Measurements from ENCODE around the gene SLC1A4. TPM values are rescaled to one million over a fixed set of nuclear protein-coding genes. Genes with fewer than 3 reads are reported as not detected.

The SLC1A4 gene
- total and polyA plus RNA-seq, 10 of the 15 experiments (the other 5 are each of a cell fraction or from before 2014, with no cell fraction given): 10.8 to 43.2 (median 27.7) TPM

- TF ChIP-seq ZBTB4 (CRISPR knock-in tag; IDR thresholded peaks at IDR 0.05) (no peak), ATF7 (IDR thresholded peaks at IDR 0.05; ENCODE audit: low read depth) (peak; percentile 44), E2F4 (IDR thresholded peaks at IDR 0.05; ENCODE audit: low read depth, low read length) (no peak), POLR2A (IDR thresholded peaks at IDR 0.05; ENCODE audit: low read depth, low read length) (no peak), SREBF2 (IDR thresholded peaks at IDR 0.05; ENCODE audit: low read length) (no peak), PML (IDR thresholded peaks at IDR 0.05; ENCODE audit: low read length) (peak; percentile 81), HDGF (IDR thresholded peaks at IDR 0.05) (no peak), E4F1 (IDR thresholded peaks at IDR 0.05; ENCODE audit: borderline replicate concordance, partially characterized antibody) (no peak), BCLAF1 (IDR thresholded peaks at IDR 0.05) (no peak), POLR2AphosphoS5 (IDR thresholded peaks at IDR 0.05; ENCODE audit: low read length) (no peak), PAX8 (IDR thresholded peaks at IDR 0.05) (no peak), MEF2A (IDR thresholded peaks at IDR 0.05; ENCODE audit: insufficient read depth, low read depth, low read length) (peak; percentile 74), KAT2A (conservative IDR thresholded peaks at IDR 0.05; ENCODE audit: control insufficient read depth, low read depth, low read length) (no peak), HDAC2 (IDR thresholded peaks at IDR 0.05) (no peak), NFYA (IDR thresholded peaks at IDR 0.05; ENCODE audit: borderline replicate concordance, low read depth, low read length) (no peak), NRF1 (conservative IDR thresholded peaks at IDR 0.05; ENCODE audit: low read depth, low read length) (no peak), IRF3 (IDR thresholded peaks at IDR 0.05) (no peak), USF2 (IDR thresholded peaks at IDR 0.05; ENCODE audit: borderline replicate concordance, low read depth, low read length) (no peak), SMARCA5 (IDR thresholded peaks at IDR 0.05) (no peak), CBFB (IDR thresholded peaks at IDR 0.05; ENCODE audit: low read depth) (0 out of 2 replicates have a peak, but pooled peaks have one; percentile 47), SIN3A (IDR thresholded peaks at IDR 0.05; ENCODE audit: low read depth, low read length) (no peak)
These were observed 6.8 kb upstream of the SLC1A4 start (continued) for GRCh38 chr2:64982311-64982857.

Data from GM12878 (cell line).